Hematopoietic multipotent progenitor cell treated with erythropoietin and hydrocortisone succinate and interleukin-3 and kit ligand, for 8 days (in vitro differentiated cells): ENCODE measurements around the gene SCN11A.
A peak's percentile ranks its signal among the peaks of the same experiment; 100 is the strongest.

Experiments used
- DNase-seq: peaks from one replicate; pipeline ENCODE4 v3.0.0-alpha.2; 2015

SCN11A gene

GRCh38 chr3:39051649-39052561 lies at the start of gene SCN11A, which contains the start of gene WDR48:
SCN11A (minus strand) TSS chr3:39051944; CDS start chr3:38950362, 101,582 bp downstream.
WDR48 (plus strand) TSS chr3:39052016; CDS start chr3:39052026, 10 bp downstream.
- peak; percentile 96 for DNase-seq

GRCh38 chr3:39101022-39101689 lies 49.4 kb upstream of the SCN11A start:
- DNase-seq: peak; percentile 66

DNA sequence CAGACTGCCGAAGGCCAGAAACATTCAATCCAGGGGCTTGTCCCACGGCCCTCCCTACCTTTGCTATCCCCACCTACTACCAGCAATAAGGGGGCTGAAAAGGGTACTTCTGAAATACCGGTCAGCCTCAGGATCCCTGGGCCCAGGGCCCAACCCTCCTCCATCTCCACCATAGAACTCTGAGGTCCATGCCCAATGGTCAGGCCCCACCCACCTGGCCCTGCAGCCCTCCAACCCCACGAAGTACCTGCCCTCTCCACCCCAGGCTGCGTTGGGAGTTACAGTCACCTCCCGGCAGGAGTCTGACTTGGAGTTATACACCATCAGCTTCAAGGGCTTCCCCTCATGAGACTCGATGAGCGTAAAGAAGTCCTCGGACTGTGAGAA lies 48.7 kb upstream of the SCN11A start:
- DNase-seq: no peak

- DNase-seq: no peak
These were observed 48.2 kb upstream of the SCN11A start for GRCh38 chr3:39099738-39100499.

DNA sequence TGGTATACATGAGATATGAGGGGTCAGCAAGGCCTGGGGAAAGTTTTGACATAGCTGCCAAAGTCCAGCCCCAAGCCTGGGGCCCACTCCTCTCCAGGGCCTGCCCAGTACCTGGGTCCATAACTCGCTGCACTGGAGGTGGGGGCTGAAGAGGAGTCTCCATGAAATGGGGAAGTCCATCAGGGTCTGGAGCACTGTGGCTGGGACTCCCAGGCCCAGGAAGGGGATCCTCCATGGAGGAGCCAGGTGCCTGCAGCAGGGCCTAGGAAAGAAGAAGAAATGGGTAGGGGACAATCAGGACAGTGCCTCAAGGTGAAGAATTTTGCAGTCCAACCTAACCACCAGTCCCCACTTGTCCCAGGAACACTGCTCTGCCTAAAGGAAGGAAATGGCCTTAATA lies 47.5 kb upstream of the SCN11A start:
- DNase-seq: no peak

DNA sequence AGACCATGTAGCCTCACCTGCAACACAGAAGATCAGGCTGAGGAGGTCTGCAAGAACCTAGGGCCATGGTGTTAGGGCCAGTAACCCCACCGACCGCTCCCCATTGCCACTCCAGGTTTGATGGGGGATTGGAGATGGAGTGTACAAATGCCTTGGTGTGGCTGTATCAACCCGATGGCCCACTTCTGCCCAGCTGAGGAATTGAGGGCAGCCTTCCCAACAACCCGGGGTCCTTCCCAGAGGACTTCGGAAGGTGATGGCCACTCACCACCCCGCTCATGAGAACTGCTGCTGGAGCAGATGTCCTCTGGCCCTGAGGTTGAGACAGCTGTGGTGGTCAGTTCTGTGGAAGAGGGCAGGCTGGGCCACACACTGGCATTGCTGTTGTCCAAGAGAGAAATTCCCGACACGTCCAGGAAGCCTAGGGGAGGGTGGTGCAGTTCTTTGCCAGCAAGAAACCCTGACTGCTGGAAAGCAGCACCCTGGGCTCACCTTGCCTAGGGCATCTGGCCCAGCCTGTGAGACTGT lies 46.8 kb upstream of the SCN11A start:
- no peak for DNase-seq

GRCh38 chr3:39097716-39098472 lies 46.1 kb upstream of the SCN11A start:
- no peak for DNase-seq

GRCh38 chr3:39096775-39097174 lies 45.0 kb upstream of the SCN11A start:
- no peak for DNase-seq

DNA sequence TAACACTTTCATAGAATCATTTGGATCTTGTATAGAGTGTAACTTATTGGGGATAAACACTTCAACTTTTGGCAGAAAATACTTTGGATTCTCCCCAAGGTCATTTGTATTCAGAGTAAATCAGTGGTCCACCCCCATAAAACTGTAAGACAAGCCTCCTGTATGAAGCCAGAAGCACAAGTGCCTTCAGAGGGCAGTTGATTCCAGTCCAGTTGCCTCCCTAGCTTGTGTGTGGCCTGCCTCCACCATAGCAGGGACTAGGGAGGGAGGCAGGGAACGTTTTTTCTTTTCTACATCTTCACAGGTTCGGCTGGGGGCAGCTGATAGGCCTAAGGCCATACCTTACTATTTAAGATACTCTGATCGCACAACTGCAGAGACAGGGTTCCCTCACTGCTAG lies 44.0 kb upstream of the SCN11A start:
- DNase-seq: no peak

DNA sequence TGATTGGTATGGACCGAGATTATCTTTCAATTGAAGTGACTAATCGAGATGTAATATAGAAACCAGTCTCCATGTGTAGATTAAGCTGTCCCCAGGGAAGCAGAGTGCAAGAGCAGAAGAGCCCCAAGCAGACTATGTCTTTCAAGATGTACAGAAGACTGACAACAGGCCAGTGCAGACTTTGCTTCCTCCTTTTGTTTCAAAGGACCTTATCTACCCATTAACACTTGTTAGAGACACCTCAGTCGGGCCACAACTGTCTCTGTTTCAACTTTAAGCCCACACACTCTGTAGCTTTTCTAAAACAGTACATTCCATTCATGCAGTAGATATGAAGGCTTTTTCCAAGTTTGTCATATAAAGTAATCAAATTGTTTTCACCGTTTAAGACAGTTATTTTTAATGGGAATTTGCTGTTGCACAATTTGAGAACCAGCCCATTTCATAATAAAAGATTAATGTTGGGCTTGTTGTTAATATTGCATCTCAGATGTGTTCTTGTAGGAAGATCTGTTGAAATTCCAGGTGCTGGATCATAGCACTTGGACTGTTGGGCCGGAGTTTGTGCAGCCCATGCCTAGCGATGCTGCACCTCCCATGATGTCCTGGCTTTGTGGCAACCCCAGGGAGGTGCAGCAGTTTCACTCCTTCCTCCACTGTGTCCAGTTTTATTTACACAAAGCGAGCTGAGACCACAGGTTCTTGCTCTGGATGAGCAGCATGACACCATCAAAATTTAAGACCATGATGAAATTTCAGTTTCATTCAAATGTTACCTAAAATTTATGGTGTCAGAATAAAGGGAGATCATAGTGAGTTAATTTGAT lies 43.3 kb upstream of the SCN11A start:
- DNase-seq: peak; percentile 38

- DNase-seq: no peak
These were observed 39.2 kb upstream of the SCN11A start for GRCh38 chr3:39090922-39091321.

DNA sequence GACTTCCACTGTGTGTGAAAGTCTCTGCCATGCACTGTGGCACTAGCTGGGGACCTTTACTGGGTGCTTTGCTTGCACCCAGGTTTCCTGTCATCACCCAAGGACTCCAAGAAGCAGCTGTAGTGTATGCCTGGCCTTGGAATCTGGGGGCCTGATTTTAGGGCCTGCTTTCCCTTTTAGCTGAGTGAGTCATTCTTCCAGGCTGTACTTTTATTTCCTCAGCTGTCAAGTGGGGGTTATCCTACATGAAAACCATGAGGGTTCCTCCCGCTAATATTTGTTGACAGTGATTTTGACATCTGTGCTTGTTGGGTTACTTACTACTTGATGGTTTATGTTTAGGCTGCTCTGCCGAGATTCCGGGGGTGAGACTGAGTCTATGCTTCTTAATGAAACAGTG lies 37.1 kb upstream of the SCN11A start:
- no peak for DNase-seq

- DNase-seq: no peak
These were observed 36.7 kb upstream of the SCN11A start for GRCh38 chr3:39088456-39088855.

DNA sequence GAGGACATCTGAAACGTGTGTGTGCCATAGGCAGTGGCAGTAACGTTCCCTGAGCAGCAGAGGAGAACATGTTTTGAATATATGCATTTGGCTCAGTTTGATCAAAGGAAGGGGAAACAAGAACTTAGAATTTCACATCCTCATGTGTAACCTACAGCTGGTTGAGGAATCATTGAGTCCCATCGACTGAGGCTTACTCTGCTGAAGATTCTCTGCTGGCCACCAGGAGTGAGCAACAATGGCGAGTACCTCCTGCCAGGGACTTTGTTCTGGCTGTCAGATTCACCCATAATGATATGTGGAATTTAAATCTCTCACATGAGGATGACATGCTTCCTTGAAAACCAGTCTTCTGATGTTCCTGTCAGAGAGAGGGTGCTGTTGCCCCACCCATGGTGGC lies 34.4 kb upstream of the SCN11A start:
- no peak for DNase-seq

DNA sequence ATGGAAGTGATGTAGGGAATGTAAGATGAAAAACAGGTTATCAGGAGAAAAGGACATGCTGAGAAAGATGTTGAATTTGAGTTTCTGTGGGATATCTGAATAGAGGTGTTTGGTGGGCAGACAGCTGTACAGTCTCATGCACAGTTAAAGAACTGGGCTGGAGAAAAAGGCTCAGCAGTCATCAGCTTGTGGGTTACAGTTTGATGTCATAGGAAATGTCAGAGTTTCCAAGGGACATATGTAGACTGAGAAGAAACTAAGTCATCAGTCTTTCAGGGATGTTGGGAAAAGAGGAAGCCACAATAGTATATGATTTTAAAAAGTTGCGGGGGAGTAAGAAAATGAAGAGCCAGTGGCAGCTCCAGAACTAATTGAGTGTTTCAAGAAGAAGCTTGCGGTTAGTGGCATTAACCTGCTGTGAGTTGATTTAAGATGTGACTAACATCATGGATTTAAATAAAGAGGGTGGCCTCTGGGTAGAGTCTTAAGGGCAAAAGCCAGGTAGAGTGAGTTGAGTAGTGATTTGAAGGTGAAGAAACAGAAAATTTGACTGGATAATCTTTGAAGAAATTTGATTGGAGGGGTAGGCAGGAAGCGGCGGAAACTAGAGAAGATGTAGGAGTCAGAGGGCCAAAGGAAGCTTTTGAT lies 31.0 kb upstream of the SCN11A start:
- no peak for DNase-seq

GRCh38 chr3:39080026-39080425 lies 28.3 kb upstream of the SCN11A start:
- peak; percentile 32 for DNase-seq

DNA sequence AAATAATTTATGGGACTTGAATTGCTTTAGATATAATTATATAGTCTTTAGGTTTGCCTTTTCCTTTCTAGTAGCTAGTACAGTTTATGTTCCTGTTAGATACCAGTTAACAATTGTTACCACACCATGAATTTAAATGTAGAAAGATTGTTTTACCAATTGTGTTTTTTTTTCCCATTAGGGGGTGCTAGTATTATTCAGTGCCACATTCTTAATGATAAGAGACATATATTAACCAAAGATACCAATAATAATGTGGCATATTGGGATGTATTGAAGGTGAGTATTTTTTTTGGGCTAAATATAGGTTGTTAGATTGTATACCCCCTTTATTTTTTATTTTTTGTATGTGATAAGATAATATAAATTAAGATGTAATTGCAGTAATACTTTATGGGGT lies 27.8 kb upstream of the SCN11A start:
- no peak for DNase-seq

DNA sequence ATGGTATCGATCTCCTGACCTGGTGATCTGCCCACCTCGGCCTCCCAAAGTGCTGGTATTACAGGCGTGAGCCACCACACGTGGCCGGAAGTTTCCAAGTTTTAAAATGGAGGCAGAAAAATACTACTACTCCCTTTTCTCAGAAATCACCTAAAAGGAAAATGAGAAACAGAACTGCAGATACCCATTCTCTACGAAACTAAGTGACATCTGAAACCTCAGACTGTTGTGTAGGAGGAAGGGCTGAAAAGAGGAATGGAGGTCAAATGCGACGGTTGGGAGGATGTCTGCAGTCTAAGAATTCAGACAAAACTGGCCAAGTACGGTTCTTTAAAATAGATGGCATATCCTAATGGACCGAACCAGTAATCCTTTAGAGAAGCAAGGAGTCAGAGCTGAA lies 24.2 kb upstream of the SCN11A start:
- no peak for DNase-seq

GRCh38 chr3:39068556-39068955 lies 16.8 kb upstream of the SCN11A start:
- DNase-seq: no peak

- no peak for DNase-seq
These were observed 15.5 kb upstream of the SCN11A start for GRCh38 chr3:39067286-39067685.

DNA sequence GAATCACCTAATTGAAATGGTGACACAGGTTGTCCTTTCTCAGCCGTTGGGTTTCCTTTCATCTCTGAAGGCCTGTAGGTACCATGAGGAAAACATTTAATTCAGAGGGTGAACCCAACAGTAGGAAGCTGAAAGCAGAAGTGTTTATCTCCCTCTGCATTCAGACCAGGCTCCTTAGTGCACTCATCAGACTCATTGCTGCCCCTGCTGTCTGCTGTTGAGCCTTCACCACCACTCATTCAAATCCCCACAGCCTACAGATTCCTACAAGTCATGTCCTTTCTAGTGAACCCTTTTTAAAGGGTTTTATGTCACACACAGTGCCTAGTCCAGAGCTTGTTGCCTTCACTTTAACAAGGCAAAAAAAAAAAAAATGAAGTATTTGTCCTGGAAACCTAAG lies 13.5 kb upstream of the SCN11A start:
- DNase-seq: peak; percentile 73
